GM10266 (cell line): ENCODE results near the gene DMD.

Experiments used
- DNase-seq: peaks from one replicate; pipeline ENCODE4 v3.0.0; 2012; ENCODE audit errors: extremely low spot score
- TF ChIP-seq, protein P1 (sequence below): IDR thresholded peaks from 2 replicates; pipeline ENCODE4 v1.5.1; 2012; ENCODE audit warnings: mild to moderate bottlenecking, low read depth; ENCODE audit not compliant: control insufficient read depth, insufficient read depth; ENCODE audit errors: missing control alignments

Gene DMD

GRCh38 chrX:32871636-32872035 lies 339.7 kb downstream of the DMD start:
- no peak for DNase-seq
- TF ChIP-seq, protein P1, sequence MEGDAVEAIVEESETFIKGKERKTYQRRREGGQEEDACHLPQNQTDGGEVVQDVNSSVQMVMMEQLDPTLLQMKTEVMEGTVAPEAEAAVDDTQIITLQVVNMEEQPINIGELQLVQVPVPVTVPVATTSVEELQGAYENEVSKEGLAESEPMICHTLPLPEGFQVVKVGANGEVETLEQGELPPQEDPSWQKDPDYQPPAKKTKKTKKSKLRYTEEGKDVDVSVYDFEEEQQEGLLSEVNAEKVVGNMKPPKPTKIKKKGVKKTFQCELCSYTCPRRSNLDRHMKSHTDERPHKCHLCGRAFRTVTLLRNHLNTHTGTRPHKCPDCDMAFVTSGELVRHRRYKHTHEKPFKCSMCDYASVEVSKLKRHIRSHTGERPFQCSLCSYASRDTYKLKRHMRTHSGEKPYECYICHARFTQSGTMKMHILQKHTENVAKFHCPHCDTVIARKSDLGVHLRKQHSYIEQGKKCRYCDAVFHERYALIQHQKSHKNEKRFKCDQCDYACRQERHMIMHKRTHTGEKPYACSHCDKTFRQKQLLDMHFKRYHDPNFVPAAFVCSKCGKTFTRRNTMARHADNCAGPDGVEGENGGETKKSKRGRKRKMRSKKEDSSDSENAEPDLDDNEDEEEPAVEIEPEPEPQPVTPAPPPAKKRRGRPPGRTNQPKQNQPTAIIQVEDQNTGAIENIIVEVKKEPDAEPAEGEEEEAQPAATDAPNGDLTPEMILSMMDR, result no peak

DNA sequence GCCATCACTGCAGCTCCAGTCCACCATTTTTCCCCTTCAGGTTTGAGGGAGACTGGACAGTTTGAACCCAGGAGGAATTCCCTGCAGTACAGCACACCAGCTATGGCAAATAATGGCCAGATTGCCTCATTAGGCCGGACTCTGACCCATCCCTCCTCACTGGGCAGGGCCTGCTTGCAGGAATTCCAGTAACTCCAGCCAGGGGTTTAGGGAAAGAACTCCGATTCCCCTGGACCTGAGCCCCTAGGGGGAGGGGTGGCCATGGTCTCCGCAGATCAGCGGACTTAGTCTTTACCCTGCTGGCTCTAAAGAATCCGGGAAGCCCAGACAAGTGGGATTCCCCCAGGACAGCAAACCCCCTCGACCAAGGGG lies 342.8 kb downstream of the DMD start:
- DNase-seq, result no peak
- TF ChIP-seq, protein P1, result no peak

- no peak for DNase-seq
- TF ChIP-seq, protein P1, result no peak
These were observed 343.4 kb downstream of the DMD start for GRCh38 chrX:32867781-32868523.

GRCh38 chrX:32852203-32852602 lies 359.1 kb downstream of the DMD start:
- DNase-seq, result no peak
- TF ChIP-seq, protein P1, result no peak

- TF ChIP-seq, protein P1, result no peak
- no peak for DNase-seq
These were observed 359.8 kb downstream of the DMD start for GRCh38 chrX:32851556-32851955.

DNA sequence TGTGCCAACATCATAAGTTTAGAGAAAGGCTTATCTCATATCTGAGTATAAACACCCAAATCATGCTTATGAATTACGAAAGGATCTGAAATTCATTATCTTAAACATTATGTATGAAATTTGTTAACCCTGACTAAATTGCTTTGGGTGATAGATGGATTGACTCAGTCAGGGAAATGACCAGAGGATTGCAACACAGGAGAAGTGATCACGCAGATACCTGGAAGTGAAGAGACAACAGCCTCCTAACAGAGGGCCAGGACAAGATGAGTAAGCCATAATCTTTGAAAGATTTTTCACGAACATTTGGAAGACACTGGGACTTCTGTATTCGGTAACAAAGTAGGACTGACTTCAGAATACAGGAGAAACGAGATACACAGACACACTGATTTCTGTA lies 363.4 kb downstream of the DMD start:
- TF ChIP-seq, protein P1, result no peak

DNA sequence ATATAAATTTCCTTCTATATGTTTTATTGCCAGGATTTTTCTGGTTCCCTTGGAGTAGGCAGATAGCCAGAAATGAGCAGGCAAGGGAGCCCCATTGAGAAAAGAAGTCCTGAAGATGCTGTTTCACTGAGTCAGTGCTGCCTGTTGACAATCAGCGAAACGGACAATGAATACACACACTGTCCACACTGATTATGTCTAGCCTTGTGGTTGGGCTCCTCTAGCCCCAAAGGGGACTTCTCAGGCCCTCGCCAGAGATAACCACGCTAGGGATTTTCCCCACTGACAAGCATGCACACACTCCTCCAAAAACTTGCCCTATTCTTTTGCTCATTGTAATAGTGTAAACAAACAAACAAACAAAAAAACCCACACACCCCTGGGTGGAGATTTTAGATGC lies 369.3 kb downstream of the DMD start:
- DNase-seq, result no peak
- TF ChIP-seq, protein P1, result no peak

More for the DNA sequence above, 363.4 kb downstream of the DMD start:
- no peak for DNase-seq
